Measurements from ENCODE around the gene MAG. TPM values are rescaled to one million over a fixed set of nuclear protein-coding genes. Genes with fewer than 3 reads are reported as not detected.

The MAG gene
- total RNA-seq, 1 donor, result not detected

DNA sequence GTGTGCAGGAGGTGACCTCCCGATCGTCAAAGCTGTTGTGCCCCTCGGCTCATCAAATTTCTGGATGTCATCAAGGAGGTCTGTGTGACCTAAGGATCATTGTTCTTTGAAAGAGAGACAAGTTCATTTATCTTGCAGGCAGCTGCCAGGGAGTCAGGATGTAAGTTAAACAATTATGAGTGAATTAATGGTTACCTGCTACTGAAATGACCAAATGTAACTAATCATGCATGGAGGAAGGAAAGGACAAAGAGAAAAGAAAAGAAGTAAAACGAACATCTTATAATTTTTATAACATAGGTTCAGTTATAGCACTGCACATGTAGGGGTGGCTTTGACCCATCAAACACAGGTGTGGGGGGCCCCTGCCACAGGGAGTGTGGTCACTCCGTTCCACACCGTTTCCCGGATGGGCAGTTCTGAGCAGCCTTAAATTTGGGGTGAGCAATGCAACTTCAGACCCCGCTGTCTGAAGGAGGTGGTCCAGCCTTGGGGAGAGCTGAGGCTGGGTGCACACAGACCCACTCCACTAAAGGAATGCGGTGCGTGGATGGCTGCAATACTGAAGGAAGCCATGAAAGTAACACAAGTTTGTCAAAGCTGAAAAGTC, 42.3 kb downstream of the MAG start:
- no peak overlapping the region for H3K4me3 ChIP-seq (ENCODE audit: low read depth, low read length)
- TF ChIP-seq, protein P1, sequence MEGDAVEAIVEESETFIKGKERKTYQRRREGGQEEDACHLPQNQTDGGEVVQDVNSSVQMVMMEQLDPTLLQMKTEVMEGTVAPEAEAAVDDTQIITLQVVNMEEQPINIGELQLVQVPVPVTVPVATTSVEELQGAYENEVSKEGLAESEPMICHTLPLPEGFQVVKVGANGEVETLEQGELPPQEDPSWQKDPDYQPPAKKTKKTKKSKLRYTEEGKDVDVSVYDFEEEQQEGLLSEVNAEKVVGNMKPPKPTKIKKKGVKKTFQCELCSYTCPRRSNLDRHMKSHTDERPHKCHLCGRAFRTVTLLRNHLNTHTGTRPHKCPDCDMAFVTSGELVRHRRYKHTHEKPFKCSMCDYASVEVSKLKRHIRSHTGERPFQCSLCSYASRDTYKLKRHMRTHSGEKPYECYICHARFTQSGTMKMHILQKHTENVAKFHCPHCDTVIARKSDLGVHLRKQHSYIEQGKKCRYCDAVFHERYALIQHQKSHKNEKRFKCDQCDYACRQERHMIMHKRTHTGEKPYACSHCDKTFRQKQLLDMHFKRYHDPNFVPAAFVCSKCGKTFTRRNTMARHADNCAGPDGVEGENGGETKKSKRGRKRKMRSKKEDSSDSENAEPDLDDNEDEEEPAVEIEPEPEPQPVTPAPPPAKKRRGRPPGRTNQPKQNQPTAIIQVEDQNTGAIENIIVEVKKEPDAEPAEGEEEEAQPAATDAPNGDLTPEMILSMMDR (IDR thresholded peaks at IDR 0.05; ENCODE audit: insufficient read depth, low read length), result no peak
- DNase-seq (ENCODE audit: low read depth), result no peak

DNA sequence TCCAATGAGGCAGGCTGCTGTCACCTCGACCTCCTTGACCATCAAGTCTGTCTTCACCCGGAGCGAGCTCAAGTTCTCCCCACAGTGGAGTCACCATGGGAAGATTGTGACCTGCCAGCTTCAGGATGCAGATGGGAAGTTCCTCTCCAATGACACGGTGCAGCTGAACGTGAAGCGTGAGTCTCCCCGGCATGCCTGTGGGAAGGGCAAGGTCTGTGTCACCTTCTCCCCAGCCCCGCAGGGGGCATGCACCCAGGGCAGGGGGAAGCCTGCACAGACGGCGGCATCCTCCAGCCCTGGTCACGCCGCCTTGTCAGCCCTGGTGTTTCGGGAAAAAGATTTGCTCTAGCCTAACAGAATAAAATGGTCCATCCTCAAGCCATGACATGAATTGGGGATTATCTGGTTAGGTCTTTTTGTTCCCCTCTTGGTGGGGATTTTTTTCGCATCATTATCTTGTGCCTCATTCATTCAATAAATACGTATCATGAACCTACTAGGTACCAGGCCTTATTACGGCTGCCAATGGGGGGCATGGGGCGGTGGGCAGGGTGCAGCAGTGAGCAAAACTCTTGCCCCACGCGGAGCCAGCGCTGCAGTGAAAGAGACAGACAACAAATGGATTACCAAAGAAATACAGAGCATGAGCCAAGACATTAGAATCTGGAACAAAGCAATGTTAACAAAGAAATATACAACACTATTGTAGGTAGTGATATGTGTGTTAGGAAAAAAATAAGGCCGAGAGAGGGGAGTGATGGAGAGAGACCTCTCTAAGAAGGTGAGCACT, 44.4 kb downstream of the MAG start:
- H3K4me3 ChIP-seq (ENCODE audit: low read depth, low read length), result no peak overlapping the region
- TF ChIP-seq, protein P1 (IDR thresholded peaks at IDR 0.05; ENCODE audit: insufficient read depth, low read length), result no peak
- no peak for DNase-seq (ENCODE audit: low read depth)

DNA sequence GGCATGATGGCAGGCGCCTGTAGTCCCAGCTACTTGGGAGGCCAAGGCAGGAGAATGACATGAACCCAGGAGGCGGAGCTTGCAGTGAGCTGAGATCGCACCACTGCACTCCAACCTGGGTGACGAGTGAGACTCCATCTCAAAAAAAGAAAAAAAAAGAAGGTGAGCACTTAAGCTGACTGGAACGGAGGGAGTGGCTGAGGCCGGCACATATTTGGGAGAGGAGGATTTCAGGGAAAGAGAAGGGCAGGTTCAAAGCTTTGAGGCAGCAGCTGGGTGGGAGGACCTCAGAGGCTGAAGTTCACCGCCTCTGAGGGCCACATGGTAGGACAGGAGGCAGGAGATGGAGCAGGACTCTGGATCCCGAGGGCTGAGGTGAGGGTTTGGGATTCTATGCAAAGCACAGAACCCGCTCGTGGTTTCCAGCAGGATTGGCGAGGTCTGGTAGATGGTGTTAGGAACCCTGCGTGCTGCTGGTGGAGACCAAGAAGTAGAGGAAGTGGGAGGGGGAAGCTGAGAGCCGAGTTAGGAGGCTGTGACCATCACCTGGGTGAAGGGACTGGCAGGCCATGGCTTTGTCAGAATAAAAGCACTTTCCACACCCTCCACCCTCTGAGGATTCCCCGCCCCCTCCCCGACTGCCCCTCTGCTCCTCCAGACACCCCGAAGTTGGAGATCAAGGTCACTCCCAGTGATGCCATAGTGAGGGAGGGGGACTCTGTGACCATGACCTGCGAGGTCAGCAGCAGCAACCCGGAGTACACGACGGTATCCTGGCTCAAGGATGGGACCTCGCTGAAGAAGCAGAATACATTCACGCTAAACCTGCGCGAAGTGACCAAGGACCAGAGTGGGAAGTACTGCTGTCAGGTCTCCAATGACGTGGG, 45.4 kb downstream of the MAG start:
- no peak for DNase-seq (ENCODE audit: low read depth)

DNA sequence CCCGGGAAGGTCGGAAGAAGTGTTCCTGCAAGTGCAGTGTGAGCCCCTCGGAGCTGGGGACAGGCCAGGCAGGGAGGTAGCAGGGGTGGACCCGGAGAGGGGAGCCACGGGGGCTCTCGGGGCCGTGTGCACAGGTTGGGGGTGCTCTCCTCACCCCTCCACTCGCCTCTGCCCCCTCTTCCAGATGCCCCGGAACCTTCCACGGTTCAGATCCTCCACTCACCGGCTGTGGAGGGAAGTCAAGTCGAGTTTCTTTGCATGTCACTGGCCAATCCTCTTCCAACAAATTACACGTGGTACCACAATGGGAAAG, 46.0 kb downstream of the MAG start:
- no peak for DNase-seq (ENCODE audit: low read depth)
- H3K4me3 ChIP-seq (ENCODE audit: low read depth, low read length), result no peak overlapping the region
- TF ChIP-seq, protein P1 (IDR thresholded peaks at IDR 0.05; ENCODE audit: insufficient read depth, low read length), result no peak

More for the DNA sequence above, 45.4 kb downstream of the MAG start:
- TF ChIP-seq, protein P1 (IDR thresholded peaks at IDR 0.05; ENCODE audit: insufficient read depth, low read length), result no peak
- no peak overlapping the region for H3K4me3 ChIP-seq (ENCODE audit: low read depth, low read length)

DNA sequence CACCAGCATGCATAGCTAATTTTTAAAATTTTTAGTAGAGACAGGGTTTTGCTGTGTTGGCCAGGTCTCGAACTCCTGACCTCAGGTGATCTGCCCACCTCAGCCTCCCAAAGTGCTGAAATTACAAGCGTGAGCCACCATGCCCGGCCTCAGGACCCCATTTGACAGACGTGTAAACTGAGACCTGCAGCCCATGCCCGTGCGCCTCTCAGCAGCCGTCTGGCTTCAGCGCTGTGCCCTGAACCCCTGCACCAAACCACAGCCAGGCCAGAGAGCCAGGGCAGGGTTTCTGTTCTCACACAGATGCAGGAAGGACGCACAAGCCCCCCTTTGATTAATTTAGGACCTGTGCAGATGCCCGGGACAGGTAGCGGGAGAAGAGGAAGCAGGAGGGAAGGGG, 48.5 kb downstream of the MAG start:
- H3K4me3 ChIP-seq (ENCODE audit: low read depth, low read length), result no peak overlapping the region
- TF ChIP-seq, protein P1 (IDR thresholded peaks at IDR 0.05; ENCODE audit: insufficient read depth, low read length), result no peak
- no peak for DNase-seq (ENCODE audit: low read depth)

DNA sequence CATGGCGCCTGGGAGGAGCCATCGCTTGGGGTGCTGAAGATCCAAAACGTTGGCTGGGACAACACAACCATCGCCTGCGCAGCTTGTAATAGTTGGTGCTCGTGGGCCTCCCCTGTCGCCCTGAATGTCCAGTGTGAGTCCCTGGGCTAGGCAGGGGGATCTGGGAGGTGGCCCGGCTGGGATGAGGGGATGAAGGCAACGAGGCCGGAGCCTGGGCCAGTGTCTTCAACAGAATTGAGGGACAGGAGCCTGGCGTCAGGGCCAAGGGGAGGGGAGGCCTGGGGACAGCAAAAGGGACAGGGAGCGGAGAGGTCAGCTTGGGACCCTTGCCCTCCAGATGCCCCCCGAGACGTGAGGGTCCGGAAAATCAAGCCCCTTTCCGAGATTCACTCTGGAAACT, 49.0 kb downstream of the MAG start:
- no peak overlapping the region for H3K4me3 ChIP-seq (ENCODE audit: low read depth, low read length)
- no peak for DNase-seq (ENCODE audit: low read depth)
- TF ChIP-seq, protein P1 (IDR thresholded peaks at IDR 0.05; ENCODE audit: insufficient read depth, low read length), result no peak
